A673 (cell line): ENCODE data around the gene IER5L. TPM values are rescaled to one million over a fixed set of nuclear protein-coding genes. Genes with fewer than 3 reads are reported as not detected.

ENCODE experiments used
- BruUV-seq: library from RNA; stranded (reverse); fragments of 400-500 nt; replicated peaks from 2 replicates; lab custom pipeline; 2021; lab: Mats Ljungman, UMichigan
- CTCF ChIA-PET: fragments of 300-600 bp; sonication (Branson Sonifier 250); formaldehyde crosslinking; loops from one replicate; lab custom pipeline; 2022; ENCODE audit warnings: antibody characterized with exemption; lab: Charles Lee
- POLR2A ChIA-PET: fragments of 300-600 bp; sonication (Branson Sonifier 250); formaldehyde crosslinking; loops from one replicate; lab custom pipeline; 2022; ENCODE audit warnings: antibody characterized with exemption; ENCODE audit not compliant: low non-redundant PET; lab: Charles Lee
- DNase-seq: peaks from one replicate; pipeline ENCODE4 v3.0.0-alpha.2; 2015; ENCODE audit warnings: low spot score
- H3K27ac ChIP-seq: fragments of 200-600 bp; sonication (generic); 2 replicates; pipeline ENCODE4 v1.5.1; 2016; ENCODE audit warnings: mixed run types, low read depth, mild to moderate bottlenecking, mixed read lengths, antibody characterized with exemption, low read length; ENCODE audit not compliant: poor library complexity, severe bottlenecking
- H3K27me3 ChIP-seq: fragments of 200-600 bp; sonication (generic); replicated peaks from 2 replicates; pipeline ENCODE4 v1.6.1; 2017; ENCODE audit warnings: mixed run types, low read depth, mild to moderate bottlenecking, mixed read lengths, antibody characterized with exemption, low read length; ENCODE audit not compliant: insufficient read depth, poor library complexity
- H3K36me3 ChIP-seq: fragments of 200-600 bp; sonication (generic); 2 replicates; pipeline ENCODE4 v1.6.1; 2016; ENCODE audit warnings: mixed run types, mild to moderate bottlenecking, mixed read lengths, antibody characterized with exemption, low read length; ENCODE audit not compliant: insufficient read depth, poor library complexity, severe bottlenecking
- H3K4me1 ChIP-seq: fragments of 200-600 bp; sonication (generic); 2 replicates; pipeline ENCODE4 v1.6.1; 2017; ENCODE audit warnings: mixed run types, mild to moderate bottlenecking, mixed read lengths, antibody characterized with exemption, low read length; ENCODE audit not compliant: insufficient read depth, poor library complexity, severe bottlenecking
- H3K4me3 ChIP-seq: fragments of 200-600 bp; sonication (generic); 2 replicates; pipeline ENCODE4 v1.5.1; 2016; ENCODE audit warnings: low read depth, mixed run types, mild to moderate bottlenecking, mixed read lengths, low read length; ENCODE audit not compliant: poor library complexity, severe bottlenecking
- H3K9me3 ChIP-seq: fragments of 200-600 bp; sonication (generic); 2 replicates; pipeline ENCODE4 v1.6.1; 2016; ENCODE audit warnings: mixed run types, low read depth, mild to moderate bottlenecking, mixed read lengths, antibody characterized with exemption, low read length; ENCODE audit not compliant: poor library complexity, severe bottlenecking
- EZH2 ChIP-seq: fragments of 200-600 bp; sonication (generic); IDR thresholded peaks from 2 replicates; pipeline ENCODE4 v1.6.1; 2017; ENCODE audit warnings: borderline replicate concordance, low read depth, mild to moderate bottlenecking, mixed read lengths, antibody characterized with exemption, low read length; ENCODE audit not compliant: poor library complexity, severe bottlenecking
- intact Hi-C: fragments of 100-400 bp; cut with micrococcal nuclease; formaldehyde crosslinking; loops from one replicate; pipeline ENCODE4 v1.10.0; 2022; ENCODE audit not compliant: unreplicated experiment
- total RNA-seq: library from RNA; stranded (reverse); gene quantifications from 2 replicates; pipeline ENCODE4 v1.2.3, GENCODE V29; 2021
- TF ChIP-seq, protein P1 (sequence below): fragments of 300-800, 200-600 bp; sonication (generic); conservative IDR thresholded peaks from 2 replicates; pipeline ENCODE4 v1.5.1; 2017; ENCODE audit warnings: low read depth, mild to moderate bottlenecking, antibody characterized with exemption, low read length, moderate library complexity, mixed read lengths

The IER5L gene
- total RNA-seq, 1 experiment from 2014 or later, result 14.0 TPM

DNA sequence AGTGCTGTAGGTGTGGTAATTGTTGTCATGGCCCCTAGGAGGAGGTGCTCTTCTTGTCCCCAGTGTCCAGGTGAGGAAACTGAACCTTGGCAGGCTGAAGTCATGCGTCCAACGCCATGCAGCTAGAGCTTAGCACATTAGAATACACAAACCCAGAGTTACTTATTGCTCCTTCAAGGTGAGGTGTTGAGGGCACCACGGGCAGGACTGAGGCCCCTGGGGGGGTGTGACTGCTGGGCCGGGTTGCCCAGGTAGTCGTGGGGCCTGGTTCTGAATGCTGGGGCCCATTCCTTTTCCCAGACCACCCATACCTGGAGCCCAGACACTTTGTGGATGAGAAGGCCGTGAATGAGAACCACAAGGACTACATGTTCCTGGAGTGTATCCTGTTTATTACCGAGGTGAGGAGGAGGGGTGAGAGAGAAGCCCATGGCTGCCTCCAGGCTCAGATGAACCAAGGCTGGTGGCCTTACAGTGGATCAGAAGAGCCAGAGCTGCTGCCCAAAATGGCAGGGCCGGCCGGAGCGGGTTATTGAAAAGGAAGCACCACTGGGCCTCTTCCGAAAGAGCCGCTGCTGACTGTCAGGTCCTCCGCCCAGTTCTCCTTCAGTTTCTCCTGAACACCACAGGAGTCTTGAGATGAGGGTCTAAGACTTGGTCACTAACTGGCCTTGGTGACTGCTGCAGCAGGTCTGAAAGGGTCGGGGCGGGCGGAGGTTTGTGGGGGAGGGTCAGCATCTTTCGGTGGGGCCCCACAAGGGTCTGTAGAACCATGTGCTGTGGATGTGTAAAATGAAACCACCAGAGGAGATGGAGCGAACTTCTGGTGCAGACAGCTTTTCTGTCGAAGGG lies 40.5 kb downstream of the IER5L start:
- peaks cover 37% of the 10 kb centered on the region for H3K4me1 ChIP-seq
- no peaks in the 10 kb centered on the region for H3K27me3 ChIP-seq
- peak overlapping the region; percentile 100 for H3K27ac ChIP-seq
- CTCF ChIA-PET, result interaction anchor here (2.9 kb wide), 1 partner anchor 487 kb away, joined by 40 read pairs; the partner anchor contains the start of gene NTMT1
- no peak overlapping the region for H3K4me3 ChIP-seq
- intact Hi-C loops, result loop anchor here (5.0 kb wide), 2 partner anchors 360 to 650 kb away; no protein-coding TSS in a partner anchor
- no TSS peak for BruUV-seq
- POLR2A ChIA-PET, result no interaction called here
- no peak for DNase-seq
- peaks cover 35% of the 10 kb centered on the region for H3K36me3 ChIP-seq
- H3K9me3 ChIP-seq, result no peaks in the 10 kb centered on the region
- TF ChIP-seq, protein P1, sequence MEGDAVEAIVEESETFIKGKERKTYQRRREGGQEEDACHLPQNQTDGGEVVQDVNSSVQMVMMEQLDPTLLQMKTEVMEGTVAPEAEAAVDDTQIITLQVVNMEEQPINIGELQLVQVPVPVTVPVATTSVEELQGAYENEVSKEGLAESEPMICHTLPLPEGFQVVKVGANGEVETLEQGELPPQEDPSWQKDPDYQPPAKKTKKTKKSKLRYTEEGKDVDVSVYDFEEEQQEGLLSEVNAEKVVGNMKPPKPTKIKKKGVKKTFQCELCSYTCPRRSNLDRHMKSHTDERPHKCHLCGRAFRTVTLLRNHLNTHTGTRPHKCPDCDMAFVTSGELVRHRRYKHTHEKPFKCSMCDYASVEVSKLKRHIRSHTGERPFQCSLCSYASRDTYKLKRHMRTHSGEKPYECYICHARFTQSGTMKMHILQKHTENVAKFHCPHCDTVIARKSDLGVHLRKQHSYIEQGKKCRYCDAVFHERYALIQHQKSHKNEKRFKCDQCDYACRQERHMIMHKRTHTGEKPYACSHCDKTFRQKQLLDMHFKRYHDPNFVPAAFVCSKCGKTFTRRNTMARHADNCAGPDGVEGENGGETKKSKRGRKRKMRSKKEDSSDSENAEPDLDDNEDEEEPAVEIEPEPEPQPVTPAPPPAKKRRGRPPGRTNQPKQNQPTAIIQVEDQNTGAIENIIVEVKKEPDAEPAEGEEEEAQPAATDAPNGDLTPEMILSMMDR, result no peak
- TF ChIP-seq EZH2, result no peak

DNA sequence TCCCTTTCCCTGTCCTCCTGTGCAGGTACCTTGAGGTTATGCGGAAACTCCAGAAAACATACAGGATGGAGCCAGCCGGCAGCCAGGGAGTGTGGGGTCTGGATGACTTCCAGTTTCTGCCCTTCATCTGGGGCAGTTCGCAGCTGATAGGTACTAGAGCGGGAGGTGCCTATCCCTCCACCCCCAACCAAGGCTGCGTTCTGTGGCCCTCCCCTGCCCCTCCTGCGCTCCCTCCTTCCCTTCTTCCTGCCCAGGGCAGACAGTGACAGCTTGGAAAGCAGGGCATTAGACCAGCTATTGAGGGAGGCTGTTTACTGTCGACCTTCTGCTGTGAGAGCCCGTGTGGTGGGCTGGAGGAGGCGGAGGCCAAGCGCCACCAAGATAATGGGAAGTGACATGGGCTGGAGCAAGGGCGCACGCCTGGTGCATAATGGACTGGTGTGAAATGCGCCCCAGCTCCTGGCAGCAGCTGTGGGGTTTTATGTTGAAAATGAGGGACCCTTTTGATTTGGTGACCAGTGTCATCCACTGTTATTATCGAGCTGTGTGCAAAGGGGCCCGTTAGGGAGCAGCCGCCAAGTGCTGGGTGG lies 41.5 kb downstream of the IER5L start:
- Histone ChIP-seq H3K4me3 (no peak overlapping the region), H3K27ac (no peak overlapping the region), H3K9me3 (no peaks in the 10 kb centered on the region), H3K27me3 (no peaks in the 10 kb centered on the region), H3K4me1 (peaks cover 27% of the 10 kb centered on the region), H3K36me3 (peaks cover 35% of the 10 kb centered on the region)
- POLR2A ChIA-PET, result no interaction called here
- CTCF ChIA-PET, result no interaction called here
- DNase-seq, result no peak
- TF ChIP-seq, protein P1, result no peak
- no peak for TF ChIP-seq EZH2
- no TSS peak for BruUV-seq
- intact Hi-C loops, result loop anchor here (5.0 kb wide), 2 partner anchors 361 to 651 kb away; no protein-coding TSS in a partner anchor

DNA sequence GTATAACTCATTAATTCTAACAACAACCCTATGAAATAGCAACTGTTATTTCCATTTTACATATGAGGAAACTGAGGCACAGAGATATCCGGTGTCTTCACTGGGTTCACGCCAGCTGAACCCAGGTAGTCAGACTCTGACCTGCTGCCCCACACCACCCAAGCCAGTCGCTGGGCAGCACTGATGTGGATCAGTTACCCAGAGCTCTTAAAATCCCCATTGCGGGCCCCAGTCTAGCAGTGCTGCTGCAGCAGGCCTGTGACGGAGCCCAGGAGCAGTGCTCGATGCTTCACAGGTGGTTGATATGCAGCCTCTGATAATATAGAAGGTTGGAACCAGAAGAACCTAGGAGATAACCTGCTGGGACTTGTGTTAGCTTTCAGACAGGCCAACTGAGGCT lies 42.6 kb downstream of the IER5L start:
- no peak for TF ChIP-seq EZH2
- TF ChIP-seq, protein P1, result no peak
- H3K4me3 ChIP-seq, result no peak overlapping the region
- peaks cover 42% of the 10 kb centered on the region for H3K36me3 ChIP-seq
- no TSS peak for BruUV-seq
- intact Hi-C loops, result loop anchor here (5.0 kb wide), 2 partner anchors 362 to 652 kb away; no protein-coding TSS in a partner anchor
- H3K9me3 ChIP-seq, result no peaks in the 10 kb centered on the region
- no peak overlapping the region for H3K27ac ChIP-seq
- peaks cover 16% of the 10 kb centered on the region for H3K4me1 ChIP-seq
- CTCF ChIA-PET, result no interaction called here
- DNase-seq, result no peak
- H3K27me3 ChIP-seq, result no peaks in the 10 kb centered on the region
- POLR2A ChIA-PET, result no interaction called here
